HG02981 (cell line): ENCODE measurements around the gene VEPH1.

ENCODE experiments used
- ATAC-seq: cut with Tn5 transposase; IDR thresholded peaks from one replicate; pipeline ENCODE4 v1.9.1; 2021; ENCODE audit warnings: mild to moderate bottlenecking, moderate library complexity; ENCODE audit not compliant: unreplicated experiment

Gene VEPH1

DNA sequence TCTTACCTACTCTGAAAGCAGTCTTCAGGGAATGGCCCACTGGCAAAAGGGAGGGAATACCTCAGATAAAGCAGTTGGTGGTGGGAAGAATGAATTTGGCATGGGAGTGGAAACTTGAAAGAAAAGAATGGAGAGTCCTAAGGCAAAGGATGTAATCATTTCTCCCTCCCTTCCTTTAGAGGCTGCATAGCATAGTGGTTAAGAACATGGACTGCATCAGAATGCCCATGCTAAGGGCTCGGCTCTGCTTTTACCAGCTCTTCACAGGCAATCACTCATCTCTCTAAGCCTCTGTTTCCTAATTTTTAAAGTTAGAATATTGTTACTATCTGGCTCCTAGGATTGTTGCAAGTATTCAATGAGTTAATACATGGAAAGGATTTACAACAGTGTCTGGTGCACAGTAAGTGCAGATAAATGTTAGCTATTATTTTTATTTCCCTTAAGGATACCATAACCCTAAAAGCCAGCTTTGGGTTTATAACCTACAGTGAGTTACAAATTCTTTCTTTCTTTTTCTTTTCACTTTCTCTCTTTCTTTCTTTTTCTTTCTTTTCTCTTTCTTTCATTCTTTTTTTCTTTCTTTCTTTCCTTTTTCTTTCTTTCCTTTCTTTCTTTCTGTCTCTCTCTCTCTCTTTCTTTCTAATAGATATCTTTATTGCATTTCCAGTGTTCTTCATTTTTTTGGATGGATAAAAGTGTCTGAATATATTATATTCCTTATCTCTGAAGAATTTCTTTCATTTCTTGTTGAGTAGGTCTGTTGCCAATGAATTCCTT is 23.6 kb downstream of the VEPH1 start:
- no peak for ATAC-seq

DNA sequence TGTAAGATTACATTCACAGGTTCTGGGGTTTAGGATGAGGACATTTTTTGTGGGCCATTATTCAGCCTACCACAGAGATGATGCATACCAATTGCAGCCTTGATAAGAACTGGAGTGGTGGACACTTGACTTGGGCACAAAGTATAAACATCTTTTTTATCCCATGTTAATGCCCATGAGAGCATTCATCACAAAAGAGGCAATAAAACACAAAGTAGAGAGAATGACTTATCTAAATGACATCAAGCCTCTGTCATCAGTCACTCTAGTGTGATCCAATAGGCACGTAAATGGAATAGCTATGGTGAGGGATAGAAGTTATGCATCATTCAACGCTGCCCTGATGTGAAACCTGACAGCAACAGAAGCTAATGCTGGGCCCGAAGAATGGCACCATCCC is 25.8 kb downstream of the VEPH1 start:
- ATAC-seq = no peak

DNA sequence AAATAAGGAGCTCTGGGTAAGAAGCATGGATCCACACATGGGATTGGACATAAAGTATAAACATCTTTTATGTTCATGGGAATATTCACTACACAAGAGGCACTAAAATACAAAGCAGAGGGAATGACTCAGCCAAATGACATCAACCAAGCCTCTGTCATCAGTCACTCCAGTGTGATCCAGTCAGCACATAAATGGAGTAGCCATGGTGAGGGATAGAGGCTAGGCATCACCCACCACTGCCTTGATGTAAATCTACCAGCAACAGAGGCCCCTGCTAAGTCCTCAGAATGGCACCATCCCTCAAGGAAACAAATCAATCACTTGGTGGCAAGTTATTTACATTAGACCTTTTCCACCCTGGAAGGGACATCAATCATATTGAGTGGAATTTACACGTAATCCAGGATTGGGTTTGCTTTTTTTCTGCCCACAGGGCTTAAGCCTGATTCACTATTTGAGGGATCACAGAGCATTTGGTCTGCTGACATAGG is 27.2 kb downstream of the VEPH1 start:
- no peak for ATAC-seq

DNA sequence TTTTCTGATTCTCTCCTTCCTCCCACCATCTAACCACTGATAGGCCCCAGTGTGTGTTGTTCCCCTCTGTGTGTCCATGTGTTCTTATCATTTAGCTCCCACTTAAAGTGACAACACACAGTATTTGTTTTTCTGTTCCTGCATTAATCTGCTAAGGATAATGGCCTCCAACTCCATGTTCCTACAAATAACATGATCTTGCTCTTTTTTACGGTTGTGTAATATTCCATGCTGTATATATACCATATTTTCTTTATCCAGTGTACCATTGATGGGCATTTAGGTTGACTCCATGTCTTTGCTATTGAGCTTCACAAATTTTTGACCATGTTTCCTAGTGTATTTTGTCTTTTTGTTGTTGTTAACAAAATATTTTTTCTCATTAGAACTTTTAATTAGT is 30.6 kb downstream of the VEPH1 start:
- ATAC-seq = no peak

DNA sequence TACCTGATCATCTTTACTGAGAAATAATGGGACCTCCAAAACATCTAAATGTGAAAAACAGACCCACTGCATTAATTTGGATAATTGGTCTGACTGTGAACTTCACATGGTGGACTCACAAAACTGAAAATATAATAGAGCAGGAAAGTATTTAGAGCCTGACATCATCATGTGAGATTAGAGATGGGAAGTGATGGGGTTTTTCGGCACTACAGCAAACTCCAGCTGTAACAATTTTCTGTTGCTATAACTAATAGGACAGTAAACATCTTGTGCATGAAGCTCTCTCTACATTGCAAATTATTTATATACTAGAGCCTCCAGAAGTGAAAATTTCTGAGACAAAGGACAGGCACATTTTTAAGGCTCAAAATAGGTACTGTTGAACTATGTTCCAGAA is 32.2 kb downstream of the VEPH1 start:
- no peak for ATAC-seq

DNA sequence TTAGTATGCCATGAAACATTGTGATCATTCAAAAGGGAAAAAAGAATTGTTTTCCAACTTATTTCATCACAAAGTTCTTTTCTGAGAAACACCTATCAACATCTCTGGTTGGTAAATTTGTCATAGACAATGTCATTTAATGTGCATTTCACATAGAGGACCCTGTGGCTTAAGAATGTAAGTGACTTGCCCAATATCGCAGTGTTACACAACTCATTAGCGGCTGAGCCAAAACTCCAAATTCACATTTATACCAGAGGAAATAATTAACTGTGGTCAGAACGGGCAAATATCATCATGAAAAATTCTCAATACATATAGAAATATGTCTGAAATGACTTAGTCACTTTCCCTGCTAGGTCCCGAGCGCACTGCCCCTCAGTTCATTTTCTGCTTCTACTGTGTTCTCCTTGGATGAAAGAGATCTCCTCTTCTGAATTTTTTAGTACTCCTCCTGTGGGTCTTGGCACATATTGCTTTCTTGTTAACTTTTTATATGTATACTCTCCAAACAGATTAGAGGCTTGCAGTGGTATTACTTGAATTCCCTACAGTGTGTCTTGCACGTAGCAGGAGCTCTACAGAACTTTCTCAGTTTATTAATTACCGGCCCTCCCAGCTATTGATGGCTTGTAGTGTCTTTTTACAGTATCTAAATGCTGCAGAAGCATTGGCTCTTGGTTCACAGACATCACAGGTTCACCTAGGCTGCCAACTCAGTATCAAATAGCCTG is 33.5 kb downstream of the VEPH1 start:
- ATAC-seq = no peak

DNA sequence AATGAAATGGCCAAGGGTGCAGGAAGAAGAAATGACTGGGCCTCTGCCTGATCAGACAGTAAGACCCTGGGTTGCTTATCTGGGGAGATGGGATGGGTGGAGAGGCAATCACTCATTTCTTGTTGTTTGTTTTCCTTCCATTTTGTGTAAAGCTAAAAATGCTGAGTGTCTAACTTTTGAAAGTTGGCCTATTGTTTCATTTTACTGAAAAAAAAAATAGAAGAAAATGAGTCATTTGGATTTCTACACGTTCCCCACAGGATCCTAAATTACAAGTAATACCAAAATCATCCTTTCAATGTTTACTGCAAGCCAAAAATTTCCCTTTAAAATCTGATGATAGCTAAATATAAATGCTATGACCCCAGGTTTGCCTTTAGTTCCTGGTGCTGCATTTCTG is 36.0 kb downstream of the VEPH1 start:
- ATAC-seq = no peak

DNA sequence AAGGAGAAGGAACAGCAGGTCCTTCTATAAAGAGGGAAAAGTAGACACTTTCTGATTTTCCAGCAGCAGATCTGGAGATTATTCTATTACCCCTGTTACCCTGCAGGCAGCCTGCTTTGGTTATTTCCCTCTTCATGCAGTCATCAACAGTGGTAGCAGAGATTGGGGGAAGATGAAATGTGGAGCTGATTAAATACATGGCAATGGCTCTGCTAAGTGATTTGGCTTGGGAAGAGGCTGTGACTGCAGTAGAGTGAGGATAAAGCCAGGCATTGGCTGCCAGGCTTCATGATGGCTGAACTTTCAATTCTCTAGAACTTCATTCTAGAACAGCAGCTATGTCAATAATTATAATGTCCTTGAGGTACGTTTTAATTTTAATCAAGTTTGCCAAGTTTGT is 37.5 kb downstream of the VEPH1 start:
- no peak for ATAC-seq

DNA sequence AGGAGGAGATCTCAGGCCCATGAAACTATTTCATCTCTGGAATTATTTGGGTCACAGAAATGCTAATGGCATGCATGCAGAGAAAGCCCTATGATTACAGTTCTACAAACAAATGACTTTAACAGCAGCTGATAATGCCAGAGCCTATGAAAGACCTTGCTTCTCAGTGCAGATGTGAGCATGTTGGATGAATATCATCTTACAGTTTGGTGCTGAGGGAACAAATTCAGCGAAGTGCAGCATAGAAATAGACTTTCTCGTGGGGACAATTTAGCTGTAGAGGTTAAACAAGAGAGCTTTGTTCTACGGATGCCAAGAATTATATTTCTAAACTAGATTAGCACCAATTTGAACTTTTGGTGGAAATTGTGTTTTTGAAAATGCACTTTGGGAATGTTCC is 38.9 kb downstream of the VEPH1 start:
- no peak for ATAC-seq

DNA sequence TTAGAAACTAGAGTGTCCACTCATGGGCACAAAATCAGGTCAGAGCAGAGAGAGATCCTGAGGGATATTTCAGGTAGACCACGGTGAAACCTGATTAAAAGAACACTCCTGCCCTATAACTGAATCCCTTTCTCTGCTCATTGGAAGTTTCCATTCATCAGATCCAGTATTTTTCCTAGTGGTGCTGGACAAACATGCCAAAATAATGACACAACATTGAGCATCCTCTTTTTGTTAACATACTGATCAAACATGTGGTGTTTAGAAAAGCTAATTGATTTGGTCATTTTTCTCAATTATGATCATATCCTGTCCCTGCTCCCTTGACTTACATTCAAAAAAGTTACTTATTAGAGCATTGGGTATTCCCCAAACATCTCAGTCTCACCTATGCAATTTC is 39.4 kb downstream of the VEPH1 start:
- ATAC-seq = no peak

DNA sequence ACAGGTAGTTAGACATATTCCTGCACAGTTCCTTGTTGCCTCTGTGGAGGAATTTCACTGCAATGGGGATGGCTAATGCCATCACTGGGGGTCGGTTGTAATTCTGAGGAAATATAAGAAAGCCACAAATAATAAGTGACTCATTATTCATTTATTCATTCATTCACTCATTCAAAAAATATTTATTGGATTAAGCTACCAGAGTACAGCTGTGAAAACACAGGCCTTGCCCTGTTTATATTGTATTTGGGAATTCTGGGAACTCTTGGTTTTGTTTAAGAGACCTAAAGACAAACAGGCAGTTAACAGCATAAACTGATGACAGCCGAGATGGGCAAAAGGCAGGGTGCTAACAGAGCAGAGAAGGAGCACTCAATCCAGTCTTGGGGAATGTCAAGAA is 43.0 kb downstream of the VEPH1 start:
- no peak for ATAC-seq

DNA sequence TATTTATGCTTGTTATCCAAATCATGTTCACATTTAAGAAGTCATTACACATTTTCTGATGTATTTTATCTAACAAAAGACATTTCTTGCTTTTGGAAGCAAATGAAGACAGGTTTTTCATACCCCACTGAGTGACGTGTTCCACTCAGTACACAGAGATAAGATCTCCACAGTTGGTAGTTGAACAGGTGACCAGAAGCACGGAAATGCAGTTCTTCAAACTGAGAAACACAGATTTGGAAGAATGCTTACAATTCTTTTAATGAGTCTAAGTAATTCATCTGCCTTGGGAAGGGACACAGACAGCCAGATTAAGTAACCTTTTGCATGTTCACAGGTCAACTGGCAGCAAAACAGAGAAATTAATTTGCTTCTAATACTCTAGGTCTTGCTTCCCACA is 43.5 kb downstream of the VEPH1 start:
- ATAC-seq = no peak

DNA sequence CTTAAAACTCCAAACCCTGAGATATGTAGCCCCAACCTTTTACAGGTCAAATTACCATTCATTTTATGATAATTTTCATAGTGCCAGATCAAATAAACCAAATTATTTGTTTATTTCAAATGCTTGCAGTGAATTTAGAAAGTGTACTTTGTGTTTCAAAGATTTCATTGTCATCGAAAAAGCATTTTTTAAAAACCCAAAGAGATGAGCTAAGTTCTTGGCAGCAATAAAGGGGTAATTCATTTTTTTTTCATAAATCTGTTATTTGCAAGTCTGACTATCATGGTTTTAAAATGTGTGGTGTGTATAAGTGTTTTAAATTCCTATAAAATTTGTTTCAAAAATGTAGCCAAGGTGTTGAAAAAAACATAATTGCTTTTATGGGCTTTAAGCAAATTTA is 49.4 kb downstream of the VEPH1 start:
- ATAC-seq = no peak

DNA sequence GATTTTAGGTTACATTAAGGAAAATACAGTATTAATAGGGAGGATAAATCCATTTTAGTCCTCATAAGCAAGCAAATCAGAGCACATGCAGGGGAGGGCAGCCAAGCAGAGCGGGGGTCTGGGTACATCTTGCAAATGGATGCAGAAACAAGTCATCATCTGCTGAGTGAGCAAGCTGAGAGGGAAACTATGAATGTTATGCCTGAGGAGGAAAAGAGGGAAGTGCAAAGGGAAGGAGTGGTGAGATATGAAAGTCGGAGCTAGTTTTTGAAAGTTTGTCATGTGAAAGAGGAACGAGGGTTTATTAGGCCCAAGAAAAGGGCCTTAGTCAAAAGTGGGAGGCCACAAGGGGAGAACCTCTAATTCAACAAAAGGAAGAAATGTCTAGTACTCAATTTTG is 51.1 kb downstream of the VEPH1 start:
- ATAC-seq = no peak

DNA sequence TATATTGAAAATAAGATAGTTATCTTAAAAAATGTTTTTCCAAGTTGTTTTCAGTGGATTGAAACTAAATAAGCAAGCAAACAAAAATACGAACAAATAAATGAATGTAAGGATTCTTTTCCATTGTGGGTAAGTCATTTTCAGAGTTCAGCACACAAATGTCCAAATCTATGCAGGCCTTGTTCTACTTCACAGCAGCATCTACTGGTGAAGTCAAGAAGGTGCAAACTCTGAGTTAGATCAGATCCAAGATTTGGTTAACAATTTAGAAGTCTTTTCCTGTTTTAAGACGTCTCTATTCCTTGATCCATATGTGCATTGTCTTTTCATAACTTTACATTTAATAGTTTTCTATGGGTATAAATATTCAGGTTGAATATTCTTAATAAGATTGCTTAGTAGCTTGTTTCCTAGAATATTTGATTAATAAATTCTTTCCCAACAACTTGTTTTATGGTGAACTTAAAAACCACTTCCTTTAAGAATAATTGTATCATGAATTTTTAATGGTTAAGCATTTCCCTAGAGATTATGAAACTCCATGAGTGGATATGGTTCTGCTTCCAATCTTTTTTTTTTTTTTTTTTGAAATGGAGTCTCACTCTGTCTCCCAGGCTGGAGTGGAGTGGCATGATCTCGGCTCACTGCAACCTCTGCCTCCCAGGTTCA is 56.1 kb downstream of the VEPH1 start:
- ATAC-seq = no peak

DNA sequence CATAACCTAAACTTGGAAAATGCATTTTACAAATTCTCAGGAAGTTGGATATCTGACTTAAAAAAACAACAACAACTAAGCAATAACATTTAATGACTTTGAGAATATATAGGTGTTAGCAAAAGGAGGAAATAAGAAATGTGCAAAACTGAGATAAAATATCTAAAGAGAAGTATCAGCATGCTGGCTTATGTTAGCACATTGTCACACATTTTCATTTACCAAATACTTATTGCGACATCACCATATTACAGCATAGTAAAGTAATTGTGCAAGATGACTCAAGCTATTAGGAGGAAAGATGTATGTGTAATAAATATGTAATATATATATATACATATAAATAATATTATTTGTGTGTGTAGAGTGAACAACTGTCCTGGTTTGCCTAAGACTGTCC is 57.4 kb downstream of the VEPH1 start:
- ATAC-seq = no peak

DNA sequence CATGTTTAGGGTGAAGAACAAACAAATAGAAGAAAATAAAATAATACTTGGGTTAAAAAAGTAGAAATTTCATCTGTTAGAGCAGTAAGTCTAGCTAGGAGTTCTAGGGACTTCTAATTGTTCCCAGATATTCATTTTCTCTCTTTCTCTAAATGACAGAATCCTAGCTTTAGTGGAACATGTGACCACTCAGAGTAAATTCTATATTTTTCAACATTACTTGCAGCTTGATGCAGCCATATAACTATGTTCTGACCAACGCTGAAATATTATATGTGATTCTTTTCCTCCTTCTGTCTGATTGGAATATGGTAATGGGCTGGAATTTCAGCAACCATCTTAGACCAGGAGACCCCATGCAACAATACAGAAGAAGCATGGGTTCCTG is 58.4 kb downstream of the VEPH1 start:
- ATAC-seq = no peak

DNA sequence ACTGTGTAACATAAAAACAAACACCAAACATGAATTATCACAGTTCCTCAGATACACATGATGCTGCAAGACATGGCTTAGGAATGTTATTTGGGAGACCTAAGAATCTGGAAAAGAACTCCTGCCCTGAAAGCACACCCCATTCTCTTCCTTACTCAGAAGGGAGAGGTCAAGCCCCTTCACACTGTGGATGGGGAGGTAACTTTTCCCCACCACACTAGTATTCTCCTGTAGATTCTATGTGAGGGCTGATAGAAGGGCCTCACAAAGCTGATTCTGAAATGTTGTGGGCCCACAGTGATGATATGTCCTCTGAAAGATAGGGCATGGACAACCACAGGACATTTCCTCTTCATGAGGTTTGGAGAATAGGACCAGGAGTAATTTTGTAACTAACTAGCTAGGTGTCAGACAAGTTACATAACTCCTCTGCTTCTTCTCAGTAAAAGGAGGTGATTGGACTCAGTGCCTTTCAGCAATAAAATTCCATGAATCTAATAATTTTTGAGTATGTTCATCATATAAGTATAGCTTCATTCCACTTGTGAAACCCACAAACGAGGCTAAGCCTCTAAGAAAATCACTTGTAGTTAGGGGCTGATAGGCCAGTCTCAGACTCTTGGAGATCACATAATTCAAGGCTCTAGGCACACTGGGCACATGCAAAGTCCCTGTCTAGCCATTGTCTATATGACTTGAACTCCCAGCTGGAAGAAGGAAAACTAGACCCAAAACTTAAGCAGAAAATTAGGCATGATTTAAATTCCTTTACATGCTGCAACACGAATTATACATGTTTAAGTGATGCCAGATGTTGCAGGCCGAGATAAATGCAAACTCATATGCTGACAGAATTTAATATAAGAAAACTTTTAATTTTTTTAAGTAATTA is 59.1 kb downstream of the VEPH1 start:
- ATAC-seq = no peak

DNA sequence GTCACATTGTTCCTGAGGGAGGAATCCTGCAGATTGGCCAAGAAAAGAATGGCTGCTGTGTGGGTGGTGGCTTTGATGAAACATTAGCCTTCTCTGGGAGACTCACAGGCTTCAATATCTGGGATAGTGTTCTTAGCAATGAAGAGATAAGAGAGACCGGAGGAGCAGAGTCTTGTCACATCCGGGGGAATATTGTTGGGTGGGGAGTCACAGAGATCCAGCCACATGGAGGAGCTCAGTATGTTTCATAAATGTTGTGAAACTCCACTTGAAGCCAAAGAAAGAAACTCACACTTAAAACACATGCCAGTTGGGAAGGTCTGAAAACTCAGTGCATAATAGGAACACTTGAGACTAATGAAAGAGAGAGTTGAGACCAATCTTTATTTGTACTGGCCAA is 60.5 kb downstream of the VEPH1 start:
- no peak for ATAC-seq

DNA sequence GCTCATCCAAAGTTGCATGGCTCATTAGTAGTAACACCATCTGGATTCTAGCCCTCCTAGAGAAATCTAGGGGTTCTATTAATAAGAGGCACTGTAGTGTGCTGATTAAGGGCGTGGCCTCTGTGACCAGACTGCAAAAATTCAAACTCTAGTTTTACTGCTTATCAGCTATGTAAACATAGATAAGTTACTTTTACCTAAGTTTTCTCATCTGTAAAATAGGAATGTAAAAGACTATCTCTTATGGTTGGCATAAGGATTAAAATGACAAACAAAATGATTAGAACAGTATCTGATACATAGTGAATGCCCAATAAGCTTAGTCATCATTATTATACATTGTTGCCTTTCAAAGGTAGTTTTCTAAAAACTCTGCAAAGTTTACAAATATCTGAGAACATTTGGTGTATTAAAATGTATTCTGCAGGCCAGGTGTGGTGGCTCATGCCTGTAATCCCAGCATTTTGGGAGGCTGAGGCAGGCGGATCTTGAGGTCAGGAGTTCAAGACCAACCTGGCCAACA is 62.1 kb downstream of the VEPH1 start:
- no peak for ATAC-seq
